Lung (tissue), 12 donors: ENCODE measurements around the gene B3GALT4. TPM values are rescaled to one million over a fixed set of nuclear protein-coding genes. Genes with fewer than 3 reads are reported as not detected.
"Not testable (repeated sequence)": the region's sequence is repeated elsewhere in the genome, so short reads cannot be mapped to it uniquely, and the experiment has no call there.

Experiments
- ATAC-seq: fragments of 200-7000 bp; cut with Tn5 transposase; one replicate; pipeline ENCODE4 v1.9.1; 2020; ENCODE audit warnings: moderate number of reproducible peaks; ENCODE audit not compliant: insufficient read depth, low FRiP score
- DNase-seq, 3 donors: peaks; one replicate each; pipeline ENCODE4 v3.0.0-alpha.2; 2013 to 2017
- H3K27ac ChIP-seq, 2 donors: one replicate each; pipeline ENCODE4 v1.5.1; 2013; ENCODE audit warnings: mild to moderate bottlenecking in 2 of 2, moderate library complexity in 2 of 2, control low read depth in 1 of 2, inconsistent platforms in 1 of 2, low read depth in 1 of 2, low read length in 1 of 2
- H3K27me3 ChIP-seq, 3 donors: one replicate each; pipeline ENCODE4 v1.5.1; 2013; ENCODE audit warnings: low read length in 2 of 3; ENCODE audit not compliant: control insufficient read depth in 3 of 3, insufficient read depth in 3 of 3
- H3K36me3 ChIP-seq, 4 donors: one replicate each; pipeline ENCODE4 v1.5.1; 2013; ENCODE audit warnings: low read length in 4 of 4, mild to moderate bottlenecking in 1 of 4, moderate library complexity in 1 of 4; ENCODE audit not compliant: control insufficient read depth in 4 of 4, insufficient read depth in 4 of 4
- H3K4me1 ChIP-seq, 5 donors: one replicate each; pipeline ENCODE4 v1.5.1; 2013; ENCODE audit warnings: low read length in 5 of 5, mild to moderate bottlenecking in 2 of 5, moderate library complexity in 1 of 5; ENCODE audit not compliant: control insufficient read depth in 5 of 5, insufficient read depth in 5 of 5
- H3K4me3 ChIP-seq: one replicate; pipeline ENCODE4 v1.5.1; 2013; ENCODE audit warnings: mild to moderate bottlenecking, control low read depth, moderate library complexity
- H3K9ac ChIP-seq, 2 donors: one replicate each; pipeline ENCODE4 v1.5.1; 2013; ENCODE audit warnings: low read length in 2 of 2, control low read depth in 1 of 2; ENCODE audit not compliant: insufficient read depth in 1 of 2
- H3K9me3 ChIP-seq, 4 donors: one replicate each; pipeline ENCODE4 v1.5.1; 2013; ENCODE audit warnings: low read length in 3 of 4, mild to moderate bottlenecking in 1 of 4, moderate library complexity in 1 of 4; ENCODE audit not compliant: control insufficient read depth in 4 of 4, insufficient read depth in 3 of 4
- WGBS, 2 donors: extraction: QIAGEN DNeasy Blood & Tissue Kit; methylation state at CpG; one replicate each; pipeline ENCODE4 v1.1.7; 2013; 5-methylcytosine and 5-hydroxymethylcytosine counted together
- polyA plus RNA-seq, 2 donors: library from polyadenylated mRNA; stranded (reverse); fragments of 200-250 nt; gene quantifications; one replicate each; pipeline ENCODE4 v1.2.1, GENCODE V29; 2013
- total RNA-seq, 2 donors: library from RNA; depleted of rRNA in 1 of 2; stranded (reverse); fragments of >200 nt in 1 of 2; gene quantifications; one replicate each; pipeline ENCODE4 v1.2.1, GENCODE V29; 2014 to 2021
- TF ChIP-seq, protein P1 (sequence below): IDR thresholded peaks from 2 replicates; pipeline ENCODE4 v1.5.1; 2012; ENCODE audit warnings: mild to moderate bottlenecking; ENCODE audit errors: control extremely low read depth, extremely low read depth
- donor health status: control.
- donor health status: control.
- donor health status: Bipolar disorder and iron deficiency.
- donor health status: healthy.
- donor health status: DM: yes; HTN: yes; CAD: no.

Gene B3GALT4
- total and polyA plus RNA-seq, 4 donors: 6.8 to 19.0 (median 14.0) TPM

DNA sequence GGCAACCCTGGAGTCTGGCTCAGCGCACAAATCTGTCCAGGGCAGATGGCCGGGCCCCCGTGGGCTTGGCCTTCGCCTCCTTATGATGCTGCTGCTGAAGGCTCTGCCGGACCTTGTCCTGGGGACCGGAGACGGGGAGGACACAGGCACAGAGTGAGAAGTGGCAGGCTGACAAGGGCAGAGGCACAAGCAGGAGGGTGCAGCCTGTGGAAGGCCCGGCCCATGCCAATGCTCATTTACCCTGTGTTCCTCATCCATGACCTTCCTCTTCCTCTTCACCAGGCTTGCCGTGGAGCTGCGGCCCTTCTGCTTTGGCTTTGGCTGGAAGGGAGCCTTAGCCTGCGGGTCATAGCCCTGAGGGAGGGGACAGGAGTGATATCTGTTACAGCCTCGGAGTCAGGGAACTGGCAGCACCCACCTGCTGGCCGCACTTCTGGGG lies 2.4 kb downstream of the B3GALT4 start:
- no peak overlapping the region for H3K4me3 ChIP-seq
- TF ChIP-seq, protein P1, sequence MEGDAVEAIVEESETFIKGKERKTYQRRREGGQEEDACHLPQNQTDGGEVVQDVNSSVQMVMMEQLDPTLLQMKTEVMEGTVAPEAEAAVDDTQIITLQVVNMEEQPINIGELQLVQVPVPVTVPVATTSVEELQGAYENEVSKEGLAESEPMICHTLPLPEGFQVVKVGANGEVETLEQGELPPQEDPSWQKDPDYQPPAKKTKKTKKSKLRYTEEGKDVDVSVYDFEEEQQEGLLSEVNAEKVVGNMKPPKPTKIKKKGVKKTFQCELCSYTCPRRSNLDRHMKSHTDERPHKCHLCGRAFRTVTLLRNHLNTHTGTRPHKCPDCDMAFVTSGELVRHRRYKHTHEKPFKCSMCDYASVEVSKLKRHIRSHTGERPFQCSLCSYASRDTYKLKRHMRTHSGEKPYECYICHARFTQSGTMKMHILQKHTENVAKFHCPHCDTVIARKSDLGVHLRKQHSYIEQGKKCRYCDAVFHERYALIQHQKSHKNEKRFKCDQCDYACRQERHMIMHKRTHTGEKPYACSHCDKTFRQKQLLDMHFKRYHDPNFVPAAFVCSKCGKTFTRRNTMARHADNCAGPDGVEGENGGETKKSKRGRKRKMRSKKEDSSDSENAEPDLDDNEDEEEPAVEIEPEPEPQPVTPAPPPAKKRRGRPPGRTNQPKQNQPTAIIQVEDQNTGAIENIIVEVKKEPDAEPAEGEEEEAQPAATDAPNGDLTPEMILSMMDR: no peak
- no peak overlapping the region for H3K9ac ChIP-seq
- H3K4me1 ChIP-seq: peaks cover 4 to 25% (median 12%) of the 10 kb centered on the region in 5 donors
- H3K27ac ChIP-seq: no peak overlapping the region
- DNase-seq (no peak), ATAC-seq (no peak)
- peaks cover 9 to 38% (median 18%) of the 10 kb centered on the region in 4 donors for H3K36me3 ChIP-seq
- H3K27me3 ChIP-seq: no peaks in the 10 kb centered on the region
- H3K9me3 ChIP-seq: no peaks in the 10 kb centered on the region
- WGBS, 2 donors: 77 to 79% methylated on average over 13 of the region's 13 CpGs

DNA sequence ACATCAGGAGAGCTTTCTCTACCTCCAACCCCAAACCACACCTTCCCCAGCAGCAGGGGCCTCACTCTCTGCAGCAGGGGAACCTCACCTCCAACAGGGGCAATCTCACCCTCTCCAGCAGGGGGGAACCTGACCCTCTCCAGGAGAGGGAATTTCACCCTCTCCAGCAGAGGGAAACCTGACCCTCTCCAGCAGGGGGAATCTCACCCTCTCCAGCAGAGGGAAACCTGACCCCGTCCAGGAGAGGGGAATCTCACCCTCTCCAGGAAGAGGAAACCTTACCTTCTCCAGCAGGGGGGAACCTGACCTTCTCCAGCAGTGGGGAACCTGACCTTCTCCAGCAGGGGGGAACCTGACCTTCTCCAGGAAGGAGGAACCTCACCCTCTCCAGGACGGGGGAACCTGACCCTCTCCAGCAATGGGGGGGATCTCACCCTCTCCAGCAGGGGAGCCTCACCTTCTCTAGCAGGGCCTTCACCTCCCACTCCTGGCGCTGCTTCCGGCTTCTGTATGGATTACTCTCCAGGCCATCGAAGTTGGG lies 3.1 kb downstream of the B3GALT4 start:
- no peak overlapping the region for H3K9ac ChIP-seq
- H3K36me3 ChIP-seq: peaks cover 9 to 38% (median 15%) of the 10 kb centered on the region in 4 donors
- no peak overlapping the region for H3K27ac ChIP-seq

DNA sequence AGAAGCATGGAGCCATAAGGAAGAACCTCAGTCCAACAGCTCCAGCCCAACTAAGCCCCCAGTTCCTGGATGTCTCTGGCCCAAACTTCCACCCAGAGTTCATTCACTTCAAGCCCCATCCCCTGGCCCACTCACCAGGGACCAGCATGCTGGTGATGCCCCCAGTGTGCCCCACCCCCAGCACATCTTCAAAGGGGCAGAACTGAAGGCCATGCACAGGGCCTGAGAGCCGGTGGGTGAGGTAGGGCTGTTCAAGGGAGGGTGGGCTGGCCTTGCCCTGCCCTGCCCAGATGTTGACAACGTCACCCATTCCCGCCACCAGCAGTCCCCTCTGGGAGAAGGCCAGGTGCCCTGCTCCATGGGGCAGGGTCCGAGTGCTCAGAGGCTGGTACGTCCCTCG lies 3.6 kb downstream of the B3GALT4 start:
- Histone ChIP-seq H3K9me3 (peaks cover 0 to 1% (median 0%) of the 10 kb centered on the region in 4 donors), H3K9ac (no peak overlapping the region), H3K27ac (no peak overlapping the region), H3K4me3 (no peak overlapping the region), H3K4me1 (peaks cover 0 to 14% (median 6%) of the 10 kb centered on the region in 5 donors), H3K36me3 (peaks cover 8 to 36% (median 11%) of the 10 kb centered on the region in 4 donors), H3K27me3 (no peaks in the 10 kb centered on the region)
- ATAC-seq (no peak), DNase-seq (no peak)
- WGBS, 2 donors: 88 to 97% methylated on average over 6 of the region's 6 CpGs
- TF ChIP-seq, protein P1: no peak

More for the DNA sequence above, 3.1 kb downstream of the B3GALT4 start:
- TF ChIP-seq, protein P1: no peak
- no peak for ATAC-seq
- 60 to 63% methylated on average over 4 to 5 of the region's 5 CpGs for WGBS, 2 donors
- peak in 1 of 3 donors; percentile 12 for DNase-seq
- Histone ChIP-seq H3K27me3 (no peaks in the 10 kb centered on the region), H3K4me1 (peaks cover 4 to 17% (median 6%) of the 10 kb centered on the region in 5 donors), H3K9me3 (peaks cover 0 to 1% (median 0%) of the 10 kb centered on the region in 4 donors), H3K4me3 (no peak overlapping the region)

DNA sequence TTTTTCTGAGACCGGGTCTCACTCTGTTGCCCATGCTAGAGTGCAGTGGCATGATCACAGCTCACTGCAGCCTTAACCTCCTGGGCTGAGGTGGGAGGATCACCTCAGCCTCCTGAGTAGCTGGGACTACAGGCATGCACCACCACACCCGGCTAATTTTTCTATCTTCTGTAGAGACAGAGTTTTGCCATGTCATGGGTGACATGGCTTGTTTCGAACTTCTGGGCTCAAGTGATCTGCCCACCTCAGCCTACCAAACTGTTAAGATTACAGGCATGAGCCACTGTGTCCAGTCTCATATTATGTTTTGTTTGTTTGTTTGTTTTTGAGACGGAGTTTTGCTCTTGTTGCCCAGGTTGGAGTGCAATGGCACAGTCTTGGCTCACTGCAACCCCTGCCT lies 8.3 kb downstream of the B3GALT4 start:
- WGBS, 2 donors: 93 to 95% methylated on average over 4 of the region's 4 CpGs
- Histone ChIP-seq H3K4me1 (peaks cover 0 to 14% (median 10%) of the 10 kb centered on the region in 5 donors), H3K36me3 (peaks cover 4 to 29% (median 13%) of the 10 kb centered on the region in 4 donors)
- H3K9me3 ChIP-seq, ATAC-seq, H3K27me3 ChIP-seq, H3K4me3 ChIP-seq, DNase-seq, H3K27ac ChIP-seq, H3K9ac ChIP-seq: not testable (repeated sequence)
